ENCODE measurements around the gene LRRC30.
"Not testable (repeated sequence)": the region's sequence is repeated elsewhere in the genome, so short reads cannot be mapped to it uniquely, and the experiment has no call there.

Gene LRRC30

GRCh38 chr18:7230626-7231349 is at the start of gene LRRC30:
Gene LRRC30 (plus strand): TSS chr18:7231089. CDS start chr18:7231139, 50 bp downstream.
- DNase-seq = no peak

GRCh38 chr18:7185701-7186100 is 45.2 kb upstream of the LRRC30 start:
- no peak for DNase-seq

- no peak for DNase-seq
Observed at GRCh38 chr18:7190547-7191156, 40.2 kb upstream of the LRRC30 start.

GRCh38 chr18:7191736-7192135 is 39.2 kb upstream of the LRRC30 start:
- DNase-seq = no peak

GRCh38 chr18:7195266-7195665 is 35.6 kb upstream of the LRRC30 start:
- no peak for DNase-seq

- DNase-seq = no peak
Observed at GRCh38 chr18:7196421-7196820, 34.5 kb upstream of the LRRC30 start.

GRCh38 chr18:7197854-7198253 is 33.0 kb upstream of the LRRC30 start:
- no peak for DNase-seq

- no peak for DNase-seq
Observed at GRCh38 chr18:7198326-7198725, 32.6 kb upstream of the LRRC30 start.

- no peak for DNase-seq
Observed at GRCh38 chr18:7201096-7201495, 29.8 kb upstream of the LRRC30 start.

- no peak for DNase-seq
Observed at GRCh38 chr18:7202169-7202568, 28.7 kb upstream of the LRRC30 start.

GRCh38 chr18:7203601-7204000 is 27.3 kb upstream of the LRRC30 start:
- DNase-seq = not testable (repeated sequence)

GRCh38 chr18:7205346-7205745 is 25.5 kb upstream of the LRRC30 start:
- DNase-seq = no peak

- no peak for DNase-seq
Observed at GRCh38 chr18:7206217-7206616, 24.7 kb upstream of the LRRC30 start.

- no peak for DNase-seq
Observed at GRCh38 chr18:7207366-7207915, 23.4 kb upstream of the LRRC30 start.

GRCh38 chr18:7221424-7222155 is 9.3 kb upstream of the LRRC30 start:
- DNase-seq = no peak

- no peak for DNase-seq
Observed at GRCh38 chr18:7224198-7224597, 6.7 kb upstream of the LRRC30 start.

GRCh38 chr18:7232218-7232617 is 1.3 kb downstream of the LRRC30 start:
- DNase-seq = no peak

- DNase-seq = no peak
Observed at GRCh38 chr18:7233134-7233810, 2.4 kb downstream of the LRRC30 start.

- no peak for DNase-seq
Observed at GRCh38 chr18:7234091-7234490, 3.2 kb downstream of the LRRC30 start.

GRCh38 chr18:7234956-7235355 is 4.1 kb downstream of the LRRC30 start:
- DNase-seq = no peak

- DNase-seq = no peak
Observed at GRCh38 chr18:7236072-7236471, 5.2 kb downstream of the LRRC30 start.

- DNase-seq = no peak
Observed at GRCh38 chr18:7236933-7237332, 6.0 kb downstream of the LRRC30 start.

- DNase-seq = no peak
Observed at GRCh38 chr18:7237673-7238272, 6.9 kb downstream of the LRRC30 start.

Measured in activated CD8-positive, alpha-beta memory T cell treated with anti-CD3 and anti-CD28 coated beads, Interleukin-2, amount 50 U/mL, for 48 hours (primary cell).